PC-9 (cell line): ENCODE results near the gene KIFAP3. TPM values are rescaled to one million over a fixed set of nuclear protein-coding genes. Genes with fewer than 3 reads are reported as not detected.
A peak's percentile ranks its signal among the peaks of the same experiment; 100 is the strongest.
"Not testable (repeated sequence)": the region's sequence is repeated elsewhere in the genome, so short reads cannot be mapped to it uniquely, and the experiment has no call there.

ENCODE experiments used
- Bru-seq: library from RNA; stranded (reverse); fragments of 400-500 nt; gene quantifications from one replicate; lab custom pipeline; 2021; lab: Mats Ljungman, UMichigan
- BruChase-seq, 2 experiments: library from RNA; stranded (reverse); fragments of 400-500 nt; gene quantifications; one replicate each; lab custom pipeline; 2021; lab: Mats Ljungman, UMichigan
- BruUV-seq: library from RNA; stranded (reverse); fragments of 400-500 nt; replicated peaks from 2 replicates; lab custom pipeline; 2021; lab: Mats Ljungman, UMichigan
- CTCF ChIA-PET: fragments of 300-600 bp; sonication (Branson Sonifier 250); formaldehyde crosslinking; loops from one replicate; lab custom pipeline; 2022; ENCODE audit warnings: antibody characterized with exemption; lab: Charles Lee
- POLR2A ChIA-PET: fragments of 300-600 bp; sonication (Branson Sonifier 250); formaldehyde crosslinking; loops from one replicate; lab custom pipeline; 2022; ENCODE audit warnings: antibody characterized with exemption; ENCODE audit not compliant: unreplicated experiment; lab: Charles Lee
- DNase-seq, 2 experiments: peaks; one replicate each; pipeline versions ENCODE4 v3.0.0 to v3.0.0-alpha.2; 2015 to 2022; ENCODE audit warnings: mixed read lengths in 1 of 2
- H2AFZ ChIP-seq: fragments of 200-600 bp; sonication (generic); 2 replicates; pipeline ENCODE4 v1.8.1; 2017; ENCODE audit warnings: antibody characterized with exemption
- H3F3A ChIP-seq: fragments of 200-600 bp; sonication (generic); 2 replicates; pipeline ENCODE4 v1.8.1; 2017; ENCODE audit warnings: antibody characterized with exemption, mild to moderate bottlenecking, low read depth; ENCODE audit not compliant: insufficient read depth
- H3K27ac ChIP-seq: fragments of 200-600 bp; sonication (generic); 2 replicates; pipeline ENCODE4 v1.6.1; 2016; ENCODE audit warnings: mixed run types
- H3K27me3 ChIP-seq: fragments of 200-600 bp; sonication (generic); 2 replicates; pipeline ENCODE4 v1.6.1; 2016; ENCODE audit warnings: low read depth, mixed run types; ENCODE audit not compliant: insufficient read depth
- H3K36me3 ChIP-seq: fragments of 200-600 bp; sonication (generic); 2 replicates; pipeline ENCODE4 v1.6.1; 2016; ENCODE audit warnings: low read depth, mixed run types
- H3K4me1 ChIP-seq: fragments of 200-600 bp; sonication (generic); replicated peaks from 2 replicates; pipeline ENCODE4 v1.6.1; 2016; ENCODE audit warnings: mixed run types; ENCODE audit not compliant: insufficient read depth
- H3K4me2 ChIP-seq: fragments of 200-600 bp; sonication (generic); 2 replicates; pipeline ENCODE4 v1.6.1; 2017; ENCODE audit warnings: mixed run types
- H3K4me3 ChIP-seq: fragments of 200-600 bp; sonication (generic); 2 replicates; pipeline ENCODE4 v1.6.1; 2016; ENCODE audit warnings: mixed run types
- H3K79me2 ChIP-seq: fragments of 200-600 bp; sonication (generic); 2 replicates; pipeline ENCODE4 v1.6.1; 2017; ENCODE audit warnings: low read depth, mixed run types
- H3K9me2 ChIP-seq: fragments of 200-600 bp; sonication (generic); 2 replicates; pipeline ENCODE4 v1.8.1; 2017; ENCODE audit warnings: mild to moderate bottlenecking; ENCODE audit not compliant: insufficient read depth
- H3K9me3 ChIP-seq: fragments of 200-600 bp; sonication (generic); 2 replicates; pipeline ENCODE4 v1.8.1; 2016; ENCODE audit warnings: low read depth; ENCODE audit not compliant: insufficient read depth
- H4K20me1 ChIP-seq: fragments of 200-600 bp; sonication (generic); 2 replicates; pipeline ENCODE4 v1.8.1; 2017; ENCODE audit not compliant: insufficient read depth
- EZH2 ChIP-seq: fragments of 200-600 bp; sonication (generic); IDR thresholded peaks from 2 replicates; pipeline ENCODE4 v1.8.0; 2017; ENCODE audit warnings: antibody characterized with exemption, low read depth
- intact Hi-C: fragments of 100-400 bp; cut with micrococcal nuclease; formaldehyde crosslinking; loops from one replicate; pipeline ENCODE4 v1.10.0; 2022; ENCODE audit not compliant: unreplicated experiment
- long read RNA-seq: library from polyadenylated mRNA; stranded (forward); transcript quantifications from one replicate; pipeline ENCODE4 v2.0.0, GENCODE V29; 2022
- total RNA-seq: library from RNA; stranded (reverse); gene quantifications from 2 replicates; pipeline ENCODE4 v1.2.3, GENCODE V29; 2021
- TF ChIP-seq, protein P1 (sequence below): fragments of 200-600 bp; sonication (generic); conservative IDR thresholded peaks from 2 replicates; pipeline ENCODE4 v1.6.1; 2017; ENCODE audit warnings: mixed run types, antibody characterized with exemption, mild to moderate bottlenecking, moderate library complexity

The KIFAP3 gene
- total RNA-seq (9.7 and 13.5 TPM in 2 replicates), Bru-seq, nascent RNA (percentile 53 among the genes with signal in this experiment), BruChase-seq, experiment 1, labeled RNA remaining after a 2-hour chase (percentile 48 among the genes with signal in this experiment), BruChase-seq, experiment 2, labeled RNA remaining after a 6-hour chase (percentile 45 among the genes with signal in this experiment)
- long read RNA-seq, transcript KIFAP3-201 (20 exons, 2,957 nt) = major isoform, 10 of 13 reads
- long read RNA-seq, partial matches to known transcripts = 2 of 13 reads
- long read RNA-seq, other reads (novel, unspliced or antisense) = 1 of 13 reads

GRCh38 chr1:170074250-170075157, at the start of gene KIFAP3:
KIFAP3 (minus strand) TSS chr1:170074695; CDS start chr1:170074467, 228 bp downstream.
- Histone ChIP-seq H3K27me3 (no peaks in the 10 kb centered on the region), H3K4me1 (peaks cover 14% of the 10 kb centered on the region; the same call in 1 of the 2 replicates), H3K27ac (no peak within 1 kb of the TSS), H4K20me1 (no peaks in the 10 kb centered on the region; the same call in 1 of the 2 replicates), H3K4me3 (peak within 1 kb of the TSS; percentile 88), H3K79me2 (0 out of 2 replicates have a peak, but pooled peaks cover 7% of the 10 kb centered on the region), H3K36me3 (no peaks in the 10 kb centered on the region), H3K4me2 (peak within 1 kb of the TSS; percentile 93), H3K9me3 (no peaks in the 10 kb centered on the region), H3F3A (no peaks in the 10 kb centered on the region), H3K9me2 (no peaks in the 10 kb centered on the region), H2AFZ (peak within 1 kb of the TSS; percentile 100)
- CTCF ChIA-PET = interaction anchor here (0.5 kb wide), 1 partner anchor 11 kb away, joined by 3 read pairs; no protein-coding TSS in a partner anchor
- TF ChIP-seq, protein P1, sequence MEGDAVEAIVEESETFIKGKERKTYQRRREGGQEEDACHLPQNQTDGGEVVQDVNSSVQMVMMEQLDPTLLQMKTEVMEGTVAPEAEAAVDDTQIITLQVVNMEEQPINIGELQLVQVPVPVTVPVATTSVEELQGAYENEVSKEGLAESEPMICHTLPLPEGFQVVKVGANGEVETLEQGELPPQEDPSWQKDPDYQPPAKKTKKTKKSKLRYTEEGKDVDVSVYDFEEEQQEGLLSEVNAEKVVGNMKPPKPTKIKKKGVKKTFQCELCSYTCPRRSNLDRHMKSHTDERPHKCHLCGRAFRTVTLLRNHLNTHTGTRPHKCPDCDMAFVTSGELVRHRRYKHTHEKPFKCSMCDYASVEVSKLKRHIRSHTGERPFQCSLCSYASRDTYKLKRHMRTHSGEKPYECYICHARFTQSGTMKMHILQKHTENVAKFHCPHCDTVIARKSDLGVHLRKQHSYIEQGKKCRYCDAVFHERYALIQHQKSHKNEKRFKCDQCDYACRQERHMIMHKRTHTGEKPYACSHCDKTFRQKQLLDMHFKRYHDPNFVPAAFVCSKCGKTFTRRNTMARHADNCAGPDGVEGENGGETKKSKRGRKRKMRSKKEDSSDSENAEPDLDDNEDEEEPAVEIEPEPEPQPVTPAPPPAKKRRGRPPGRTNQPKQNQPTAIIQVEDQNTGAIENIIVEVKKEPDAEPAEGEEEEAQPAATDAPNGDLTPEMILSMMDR = peak; percentile 68
- TF ChIP-seq EZH2 = no peak
- BruUV-seq = TSS peak; percentile 68
- intact Hi-C loops = loop anchor here (1.0 to 10.0 kb wide), 3 partner anchors 142 to 490 kb away; partner anchors contain the start of gene SCYL3
- DNase-seq = peak; percentile 93 to 95
- POLR2A ChIA-PET = interaction anchor here (0.6 kb wide), 1 partner anchor 10 kb away, joined by 3 read pairs; no protein-coding TSS in a partner anchor

DNA sequence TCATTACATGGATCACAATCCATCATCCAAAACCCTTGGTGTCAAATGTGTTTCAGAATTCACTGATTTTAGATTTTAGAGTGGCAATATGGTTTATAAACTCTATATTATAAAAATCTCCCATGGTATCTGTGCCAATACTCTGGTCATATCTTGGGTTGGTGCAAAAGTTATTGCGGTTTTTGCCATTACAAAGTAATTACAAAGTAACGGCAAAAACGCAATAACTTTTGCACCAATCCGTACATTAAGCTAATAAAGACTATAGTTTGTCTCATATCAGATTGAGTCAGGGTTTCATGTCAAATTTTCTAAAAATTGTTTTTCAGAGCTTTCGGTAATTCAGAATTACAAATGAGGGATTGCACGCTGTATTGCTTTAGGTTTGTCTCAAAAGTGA, 47.9 kb upstream of the KIFAP3 start:
- no TSS peak for BruUV-seq
- Histone ChIP-seq H3K36me3 (no peaks in the 10 kb centered on the region), H3K27me3 (no peaks in the 10 kb centered on the region), H3K4me2 (no peak overlapping the region), H3K4me3 (no peak overlapping the region), H3K79me2 (no peaks in the 10 kb centered on the region), H2AFZ (no peak overlapping the region), H4K20me1 (no peaks in the 10 kb centered on the region), H3K27ac (no peak overlapping the region), H3F3A (no peaks in the 10 kb centered on the region), H3K9me3 (no peaks in the 10 kb centered on the region), H3K4me1 (no peaks in the 10 kb centered on the region), H3K9me2 (no peaks in the 10 kb centered on the region)
- TF ChIP-seq EZH2 = no peak
- TF ChIP-seq, protein P1 = no peak
- intact Hi-C loops = no loop called here
- DNase-seq = no peak
- ChIA-PET CTCF (no interaction called here), POLR2A (no interaction called here)

DNA sequence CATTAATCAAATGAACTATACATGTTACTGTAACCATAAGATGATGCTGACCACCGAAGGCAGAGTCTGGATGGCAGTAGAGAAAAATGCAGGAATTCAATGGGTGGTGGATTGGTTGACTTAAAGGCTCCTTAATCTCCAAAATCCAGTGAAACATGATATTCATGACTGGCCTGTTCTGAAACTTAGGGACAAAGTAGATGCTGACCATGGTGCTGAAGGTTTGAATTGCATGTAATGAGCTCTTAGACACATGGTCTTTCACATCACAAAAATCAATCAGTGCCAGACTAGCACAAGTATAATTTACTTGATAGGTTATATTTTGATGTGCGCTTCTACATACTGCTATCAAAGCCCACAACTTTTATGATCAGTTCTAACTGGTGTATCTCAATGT, 40.4 kb upstream of the KIFAP3 start:
- ChIA-PET CTCF (no interaction called here), POLR2A (no interaction called here)
- no peaks in the 10 kb centered on the region for H3K36me3 ChIP-seq
- H3K79me2 ChIP-seq = no peaks in the 10 kb centered on the region
- H3K27ac ChIP-seq = no peak overlapping the region
- no peaks in the 10 kb centered on the region for H4K20me1 ChIP-seq
- no peaks in the 10 kb centered on the region for H3F3A ChIP-seq
- H3K9me3 ChIP-seq = peaks cover 4% of the 10 kb centered on the region; the same call in 1 of the 2 replicates
- BruUV-seq = no TSS peak
- H3K4me3 ChIP-seq = no peak overlapping the region
- H3K9me2 ChIP-seq = no peaks in the 10 kb centered on the region
- H2AFZ ChIP-seq = no peak overlapping the region
- no peak overlapping the region for H3K4me2 ChIP-seq
- TF ChIP-seq, protein P1 = no peak
- TF ChIP-seq EZH2 = no peak
- DNase-seq = no peak
- intact Hi-C loops = no loop called here
- no peaks in the 10 kb centered on the region for H3K27me3 ChIP-seq
- H3K4me1 ChIP-seq = no peaks in the 10 kb centered on the region

DNA sequence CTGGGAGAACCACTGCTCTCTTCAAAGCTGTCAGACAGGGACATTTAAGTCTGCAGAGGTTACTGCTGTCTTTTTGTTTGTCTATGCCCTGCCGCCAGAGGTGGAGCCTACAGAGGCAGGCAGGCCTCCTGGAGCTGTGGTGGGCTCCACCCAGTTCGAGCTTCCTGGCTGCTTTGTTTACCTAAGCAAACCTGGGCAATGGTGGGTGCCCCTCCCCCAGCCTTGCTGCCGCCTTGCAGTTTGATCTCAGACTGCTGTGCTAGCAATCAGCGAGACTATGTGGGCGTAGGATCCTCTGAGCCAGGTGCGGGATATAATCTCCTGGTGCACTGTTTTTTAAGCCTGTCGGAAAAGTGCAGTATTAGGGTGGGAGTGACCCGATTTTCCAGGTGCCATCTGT, 38.6 kb upstream of the KIFAP3 start:
- H3F3A ChIP-seq, POLR2A ChIA-PET, intact Hi-C loops: not testable (repeated sequence)

More for the DNA sequence above, 38.6 kb upstream of the KIFAP3 start:
- BruUV-seq, H3K36me3 ChIP-seq, H3K4me3 ChIP-seq, H3K9me3 ChIP-seq, CTCF ChIA-PET, H4K20me1 ChIP-seq, H3K9me2 ChIP-seq, DNase-seq, H3K79me2 ChIP-seq, H3K4me1 ChIP-seq, H3K27ac ChIP-seq, H3K27me3 ChIP-seq, H2AFZ ChIP-seq: not testable (repeated sequence)
- peak overlapping the region; percentile 28; the same call in 1 of the 2 replicates for H3K4me2 ChIP-seq
